Measurements from ENCODE around the gene CCM2L.

CCM2L gene

GRCh38 chr20:31996996-31997395 lies 13.2 kb upstream of the CCM2L start:
- no peak for DNase-seq

- DNase-seq, result no peak
Measured at GRCh38 chr20:31998246-31998645, 12.0 kb upstream of the CCM2L start.

- DNase-seq, result no peak
Measured at GRCh38 chr20:32003325-32003724, 6.9 kb upstream of the CCM2L start.

- peak; percentile 15 for DNase-seq
Measured at GRCh38 chr20:32004963-32005362, 5.3 kb upstream of the CCM2L start.

- DNase-seq, result no peak
Measured at GRCh38 chr20:32006053-32006452, 4.2 kb upstream of the CCM2L start.

- no peak for DNase-seq
Measured at GRCh38 chr20:32006841-32007786, 3.1 kb upstream of the CCM2L start.

GRCh38 chr20:32007787-32008616 lies 2.2 kb upstream of the CCM2L start:
- peak; percentile 63 for DNase-seq

- no peak for DNase-seq
Measured at GRCh38 chr20:32009564-32009963, 674 bp upstream of the CCM2L start.

GRCh38 chr20:32010666-32011065 lies 428 bp downstream of the CCM2L start:
- no peak for DNase-seq

- peak; percentile 22 for DNase-seq
Measured at GRCh38 chr20:32012159-32012688, 2.0 kb downstream of the CCM2L start.

GRCh38 chr20:32013326-32013725 lies 3.1 kb downstream of the CCM2L start:
- no peak for DNase-seq

- no peak for DNase-seq
Measured at GRCh38 chr20:32017711-32018251, 7.5 kb downstream of the CCM2L start.

GRCh38 chr20:32018269-32019155 lies 8.3 kb downstream of the CCM2L start:
- peak; percentile 30 for DNase-seq

GRCh38 chr20:32019156-32019510 lies 8.9 kb downstream of the CCM2L start:
- no peak for DNase-seq

GRCh38 chr20:32019563-32020463 lies 9.6 kb downstream of the CCM2L start:
- DNase-seq, result no peak

GRCh38 chr20:32021091-32021490 lies 10.9 kb downstream of the CCM2L start:
- no peak for DNase-seq

GRCh38 chr20:32024683-32025295 lies 14.6 kb downstream of the CCM2L start:
- no peak for DNase-seq

GRCh38 chr20:32027643-32028042 lies 17.4 kb downstream of the CCM2L start:
- DNase-seq, result no peak

GRCh38 chr20:32028647-32029372 lies 18.6 kb downstream of the CCM2L start:
- no peak for DNase-seq

GRCh38 chr20:32029561-32029960 lies 19.3 kb downstream of the CCM2L start:
- no peak for DNase-seq

Measured in NCI-H226 (cell line).